ENCODE measurements around the gene SLC4A2. TPM values are rescaled to one million over a fixed set of nuclear protein-coding genes. Genes with fewer than 3 reads are reported as not detected.

The SLC4A2 gene
- total and polyA plus RNA-seq, 9 donors, result 41.0 to 78.1 (median 64.6) TPM

GRCh38 chr7:151080067-151080521 is 20.7 kb downstream of the SLC4A2 start:
- peaks cover 50% of the 10 kb centered on the region for H3K4me1 ChIP-seq (ENCODE audit: control insufficient read depth, insufficient read depth, low read length)
- peaks cover 20% of the 10 kb centered on the region for H3K36me3 ChIP-seq (ENCODE audit: control insufficient read depth, insufficient read depth, low read length)
- WGBS (ENCODE audit: insufficient coverage), result 0% methylated on average over 31 of the region's 31 CpGs

GRCh38 chr7:151080522-151081169 is 21.3 kb downstream of the SLC4A2 start, which contains the start of gene FASTK:
TSS of gene FASTK (minus strand) at chr7:151080809. CDS start at chr7:151080766, 43 bp downstream.
- under 1% methylated on average over 66 of the region's 66 CpGs for WGBS (ENCODE audit: insufficient coverage)
- H3K4me3 ChIP-seq (ENCODE audit: low read length), result peak within 1 kb of the TSS; percentile 95

More at GRCh38 chr7:151080067-151080521, 20.7 kb downstream of the SLC4A2 start:
- Histone ChIP-seq H3K4me3 (ENCODE audit: low read length) (peak overlapping the region; percentile 95), H3K27me3 (ENCODE audit: control insufficient read depth, insufficient read depth, low read length) (no peaks in the 10 kb centered on the region), H3K9me3 (replicated peaks; ENCODE audit: control insufficient read depth, low read depth, low read length) (no peaks in the 10 kb centered on the region), H3K27ac (ENCODE audit: low read length) (peak overlapping the region; percentile 93)
- DNase-seq, result no peak

GRCh38 chr7:151081170-151082101 is 22.0 kb downstream of the SLC4A2 start:
- Histone ChIP-seq H3K27me3 (ENCODE audit: control insufficient read depth, insufficient read depth, low read length) (no peaks in the 10 kb centered on the region), H3K36me3 (ENCODE audit: control insufficient read depth, insufficient read depth, low read length) (peaks cover 6% of the 10 kb centered on the region), H3K9me3 (replicated peaks; ENCODE audit: control insufficient read depth, low read depth, low read length) (no peaks in the 10 kb centered on the region), H3K27ac (ENCODE audit: low read length) (peak overlapping the region; percentile 93), H3K4me1 (ENCODE audit: control insufficient read depth, insufficient read depth, low read length) (peaks cover 59% of the 10 kb centered on the region), H3K4me3 (ENCODE audit: low read length) (peak overlapping the region; percentile 95)
- 15% methylated on average over 53 of the region's 64 CpGs for WGBS (ENCODE audit: insufficient coverage)
- DNase-seq, result no peak

More at GRCh38 chr7:151080522-151081169, 21.3 kb downstream of the SLC4A2 start, which contains the start of gene FASTK:
- peaks cover 14% of the 10 kb centered on the region for H3K36me3 ChIP-seq (ENCODE audit: control insufficient read depth, insufficient read depth, low read length)
- peak within 1 kb of the TSS; percentile 93 for H3K27ac ChIP-seq (ENCODE audit: low read length)
- DNase-seq, result peak; percentile 98
- no peaks in the 10 kb centered on the region for H3K9me3 ChIP-seq (replicated peaks; ENCODE audit: control insufficient read depth, low read depth, low read length)
- H3K27me3 ChIP-seq (ENCODE audit: control insufficient read depth, insufficient read depth, low read length), result no peaks in the 10 kb centered on the region
- peaks cover 56% of the 10 kb centered on the region for H3K4me1 ChIP-seq (ENCODE audit: control insufficient read depth, insufficient read depth, low read length)

- Histone ChIP-seq H3K27ac (ENCODE audit: low read length) (peak overlapping the region; percentile 93), H3K36me3 (ENCODE audit: control insufficient read depth, insufficient read depth, low read length) (no peaks in the 10 kb centered on the region), H3K4me1 (ENCODE audit: control insufficient read depth, insufficient read depth, low read length) (peaks cover 59% of the 10 kb centered on the region), H3K9me3 (replicated peaks; ENCODE audit: control insufficient read depth, low read depth, low read length) (no peaks in the 10 kb centered on the region), H3K4me3 (ENCODE audit: low read length) (peak overlapping the region; percentile 72), H3K27me3 (ENCODE audit: control insufficient read depth, insufficient read depth, low read length) (no peaks in the 10 kb centered on the region)
- 58% methylated on average over 34 of the region's 42 CpGs for WGBS (ENCODE audit: insufficient coverage)
- no peak for DNase-seq
These were observed 23.0 kb downstream of the SLC4A2 start for GRCh38 chr7:151082141-151083070.

- no peaks in the 10 kb centered on the region for H3K27me3 ChIP-seq (ENCODE audit: control insufficient read depth, insufficient read depth, low read length)
- no peaks in the 10 kb centered on the region for H3K9me3 ChIP-seq (replicated peaks; ENCODE audit: control insufficient read depth, low read depth, low read length)
- peaks cover 63% of the 10 kb centered on the region for H3K4me1 ChIP-seq (ENCODE audit: control insufficient read depth, insufficient read depth, low read length)
- peak within 1 kb of the TSS; percentile 72 for H3K4me3 ChIP-seq (ENCODE audit: low read length)
- H3K27ac ChIP-seq (ENCODE audit: low read length), result peak within 1 kb of the TSS; percentile 93
- WGBS (ENCODE audit: insufficient coverage), result under 1% methylated on average over 50 of the region's 69 CpGs
- H3K36me3 ChIP-seq (ENCODE audit: control insufficient read depth, insufficient read depth, low read length), result no peaks in the 10 kb centered on the region
- DNase-seq, result peak; percentile 77
These were observed 23.9 kb downstream of the SLC4A2 start, which contains the start of gene TMUB1 for GRCh38 chr7:151083071-151083823. TSS of gene TMUB1 (minus strand) at chr7:151083493. CDS start at chr7:151082563, 930 bp downstream.

- Histone ChIP-seq H3K27me3 (ENCODE audit: control insufficient read depth, insufficient read depth, low read length) (no peaks in the 10 kb centered on the region), H3K9me3 (replicated peaks; ENCODE audit: control insufficient read depth, low read depth, low read length) (no peaks in the 10 kb centered on the region), H3K36me3 (ENCODE audit: control insufficient read depth, insufficient read depth, low read length) (no peaks in the 10 kb centered on the region), H3K27ac (ENCODE audit: low read length) (peak overlapping the region; percentile 47), H3K4me1 (ENCODE audit: control insufficient read depth, insufficient read depth, low read length) (peaks cover 64% of the 10 kb centered on the region), H3K4me3 (ENCODE audit: low read length) (peak overlapping the region; percentile 72)
- no CpG with 5 or more reads among the region's 3 CpGs for WGBS (ENCODE audit: insufficient coverage)
- DNase-seq, result no peak
These were observed 24.4 kb downstream of the SLC4A2 start for GRCh38 chr7:151083824-151084160.

GRCh38 chr7:151085329-151085690 is 25.9 kb downstream of the SLC4A2 start:
- Histone ChIP-seq H3K27ac (ENCODE audit: low read length) (peak overlapping the region; percentile 97), H3K36me3 (ENCODE audit: control insufficient read depth, insufficient read depth, low read length) (peaks cover 2% of the 10 kb centered on the region), H3K27me3 (ENCODE audit: control insufficient read depth, insufficient read depth, low read length) (no peaks in the 10 kb centered on the region), H3K4me1 (ENCODE audit: control insufficient read depth, insufficient read depth, low read length) (peaks cover 66% of the 10 kb centered on the region), H3K4me3 (ENCODE audit: low read length) (peak overlapping the region; percentile 52), H3K9me3 (replicated peaks; ENCODE audit: control insufficient read depth, low read depth, low read length) (no peaks in the 10 kb centered on the region)
- 32% methylated on average over 5 of the region's 5 CpGs for WGBS (ENCODE audit: insufficient coverage)
- DNase-seq, result no peak

GRCh38 chr7:151085691-151086620 is 26.6 kb downstream of the SLC4A2 start, which contains the start of gene AGAP3:
TSS of gene AGAP3 (plus strand) at chr7:151086475. CDS start at chr7:151086742, 267 bp downstream.
- peak; percentile 95 for DNase-seq
- Histone ChIP-seq H3K4me1 (ENCODE audit: control insufficient read depth, insufficient read depth, low read length) (peaks cover 68% of the 10 kb centered on the region), H3K9me3 (replicated peaks; ENCODE audit: control insufficient read depth, low read depth, low read length) (no peaks in the 10 kb centered on the region), H3K27ac (ENCODE audit: low read length) (peak within 1 kb of the TSS; percentile 97), H3K36me3 (ENCODE audit: control insufficient read depth, insufficient read depth, low read length) (peaks cover 2% of the 10 kb centered on the region), H3K27me3 (ENCODE audit: control insufficient read depth, insufficient read depth, low read length) (no peaks in the 10 kb centered on the region), H3K4me3 (ENCODE audit: low read length) (peak within 1 kb of the TSS; percentile 87)
- WGBS (ENCODE audit: insufficient coverage), result under 1% methylated on average over 63 of the region's 84 CpGs

All from muscle of leg (tissue), 11 donors.